A549 (cell line): ENCODE results near the gene SH3PXD2A. TPM values are rescaled to one million over a fixed set of nuclear protein-coding genes. Genes with fewer than 3 reads are reported as not detected.

ENCODE experiments used
- ATAC-seq, 2 experiments: fragments of 200-7000 bp in 1 of 2; fragments of >200 bp in 1 of 2; cut with Nextera tagmentation in 1 of 2; cut with Tn5 transposase in 1 of 2; 3 replicates each; pipeline versions ENCODE4 v1.8.0 to v1.9.1; 2018 to 2020; ENCODE audit warnings: mild to moderate bottlenecking in 1 of 2, moderate library complexity in 1 of 2
- CTCF ChIA-PET: fragments of 300-600 bp; sonication (Branson Sonifier 250); formaldehyde crosslinking; extraction: SDS; loops from one replicate; lab custom pipeline; 2021; ENCODE audit warnings: antibody characterized with exemption, inconsistent platforms; lab: Yijun Ruan, JAX
- POLR2A ChIA-PET: fragments of 350-600 bp; formaldehyde crosslinking; extraction: SDS; loops from one replicate; lab custom pipeline; 2021; ENCODE audit warnings: antibody characterized with exemption, inconsistent platforms; lab: Yijun Ruan, JAX
- DNase-seq, 2 experiments: peaks; one replicate each; pipeline versions ENCODE4 v3.0.0 to v3.0.0-alpha.2; 2011 to 2016; ENCODE audit warnings: low read depth in 1 of 2, low spot score in 1 of 2
- FAIRE-seq: peaks from 2 replicates; lab custom pipeline; 2011; peaks lifted over from hg19 to GRCh38; lab: Jason Lieb, UNC
- H3K27ac ChIP-seq, 2 experiments: fragments of >200 bp; sonication (Bioruptor Twin); formaldehyde crosslinking; 3 replicates each; pipeline ENCODE4 v1.5.1; 2016 to 2017
- H3K4me1 ChIP-seq: fragments of >200 bp; sonication (Bioruptor Twin); formaldehyde crosslinking; 3 replicates; pipeline ENCODE4 v1.6.1; 2016
- H3K4me2 ChIP-seq: fragments of >200 bp; sonication (Bioruptor Twin); formaldehyde crosslinking; 3 replicates; pipeline ENCODE4 v1.6.1; 2016
- H3K4me3 ChIP-seq: fragments of >200 bp; sonication (Bioruptor Twin); formaldehyde crosslinking; 3 replicates; pipeline ENCODE4 v1.5.1; 2016
- H3K9me3 ChIP-seq: fragments of >200 bp; sonication (Bioruptor Twin); formaldehyde crosslinking; 3 replicates; pipeline ENCODE4 v1.6.1; 2016
- EHMT2 ChIP-seq: fragments of 200-600 bp; sonication (generic); IDR thresholded peaks from 2 replicates; pipeline ENCODE4 v1.6.1; 2016; ENCODE audit warnings: antibody characterized with exemption, low read depth, mild to moderate bottlenecking, moderate library complexity
- EP300 ChIP-seq, 2 experiments: fragments of >200 bp; sonication (Bioruptor Twin); formaldehyde crosslinking; IDR thresholded peaks; 2 replicates in 1 of 2; 3 replicates in 1 of 2; pipeline ENCODE4 v1.6.1; 2016 to 2017
- ESRRA ChIP-seq: fragments of 150-350 bp; IDR thresholded peaks from 2 replicates; pipeline ENCODE4 v1.6.1; 2014; ENCODE audit warnings: mild to moderate bottlenecking, low read length, borderline replicate concordance
- FOSB ChIP-seq: fragments of 250-450 bp; sonication (Bioruptor Pico); IDR thresholded peaks from 2 replicates; pipeline ENCODE4 v1.5.0; 2020; ENCODE audit warnings: mild to moderate bottlenecking, moderate library complexity
- GATA3 ChIP-seq: IDR thresholded peaks from 2 replicates; pipeline ENCODE4 v1.6.1; 2012; ENCODE audit warnings: borderline replicate concordance
- HOXA7 ChIP-seq: fragments of 250-450 bp; sonication (Bioruptor Pico); IDR thresholded peaks from 2 replicates; pipeline ENCODE4 v1.5.0; 2020; ENCODE audit warnings: mild to moderate bottlenecking, moderate library complexity
- HOXB5 ChIP-seq: fragments of 250-450 bp; sonication (Bioruptor Pico); IDR thresholded peaks from 2 replicates; pipeline ENCODE4 v1.5.0; 2020; ENCODE audit warnings: mild to moderate bottlenecking, moderate library complexity
- JUNB ChIP-seq: fragments of >200 bp; sonication (Bioruptor Twin); formaldehyde crosslinking; IDR thresholded peaks from 2 replicates; pipeline ENCODE4 v1.6.1; 2016
- MAFK ChIP-seq: fragments of 450-650 bp; IDR thresholded peaks from 2 replicates; pipeline ENCODE4 v1.6.1; 2014; ENCODE audit not compliant: partially characterized antibody
- POLR2A ChIP-seq: IDR thresholded peaks from 2 replicates; pipeline ENCODE4 v1.6.1; 2012; ENCODE audit warnings: mild to moderate bottlenecking, low read length
- RFX5 ChIP-seq: fragments of 450-650 bp; IDR thresholded peaks from 2 replicates; pipeline ENCODE4 v1.7.1; 2014; ENCODE audit warnings: antibody characterized with exemption, mild to moderate bottlenecking, moderate library complexity
- RNF2 ChIP-seq: fragments of 200-600 bp; sonication (generic); IDR thresholded peaks from 2 replicates; pipeline ENCODE4 v1.6.1; 2016; ENCODE audit warnings: low read depth, mild to moderate bottlenecking, antibody characterized with exemption, moderate library complexity, borderline replicate concordance
- TP53 ChIP-seq: fragments of 250-450 bp; sonication (Bioruptor Pico); IDR thresholded peaks from 2 replicates; pipeline ENCODE4 v1.5.0; 2021; ENCODE audit warnings: mild to moderate bottlenecking, moderate library complexity
- WGBS: methylation state at CpG from one replicate; pipeline ENCODE4 v1.1.6; 2017; ENCODE audit errors: missing lambda C conversion rate; 5-methylcytosine and 5-hydroxymethylcytosine counted together
- polyA plus RNA-seq, 4 experiments: library from polyadenylated mRNA; depleted of rRNA in 3 of 4; stranded (reverse); fragments of >200 nt; fragmentation: RNase III in 1 of 4; extraction: RNeasy Plus Mini Kit Qiagen cat#74134 plus additional on column Dnase treatment in 1 of 4; gene quantifications; 2 replicates in 3 of 4; 3 replicates in 1 of 4; pipeline ENCODE4 v1.2.3, GENCODE V29; 2011 to 2017
- TF ChIP-seq, protein P1 (sequence below): fragments of 150-350 bp; IDR thresholded peaks from 2 replicates; pipeline ENCODE4 v1.6.1; 2014; ENCODE audit warnings: low read depth, mild to moderate bottlenecking, low read length
- TF ChIP-seq, protein P2 (sequence below): fragments of 450-650 bp; IDR thresholded peaks from 2 replicates; pipeline ENCODE4 v1.6.1; 2014; ENCODE audit warnings: antibody characterized with exemption
- TF ChIP-seq, protein P3 (sequence below): fragments of 250-450 bp; sonication (Bioruptor Pico); IDR thresholded peaks from 2 replicates; pipeline ENCODE4 v1.5.0; 2021; ENCODE audit warnings: mild to moderate bottlenecking, moderate library complexity, borderline replicate concordance
- TF ChIP-seq, protein P4 (sequence below): fragments of 200-600 bp; sonication (generic); IDR thresholded peaks from 2 replicates; pipeline ENCODE4 v1.6.1; 2016; ENCODE audit warnings: antibody characterized with exemption, mild to moderate bottlenecking, moderate library complexity

Gene SH3PXD2A
- polyA plus RNA-seq, 2 of the 4 experiments (the other 2 are of a cell fraction), result 2.4 to 3.9 TPM

DNA sequence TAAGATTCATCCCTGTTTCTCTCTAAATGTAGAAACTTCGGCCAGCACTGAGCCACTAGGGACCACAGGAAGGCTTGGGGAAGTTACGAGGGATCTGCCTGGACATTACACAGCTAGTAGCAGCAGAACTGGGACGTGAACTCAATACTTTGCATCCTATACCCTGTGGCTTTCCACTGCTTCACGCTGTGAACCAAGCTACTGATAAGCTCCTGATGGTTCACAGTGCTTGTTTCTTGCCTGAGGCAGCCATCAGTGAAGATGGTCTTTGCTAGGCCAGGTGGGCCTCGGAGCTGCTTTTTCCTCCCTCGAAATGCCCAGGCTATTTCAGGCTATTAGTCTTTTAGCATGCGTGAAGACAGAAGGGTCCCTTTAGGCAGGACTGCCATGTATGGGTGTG lies 132.7 kb downstream of the SH3PXD2A start:
- TF ChIP-seq TP53 (no peak), EP300 (IDR thresholded peaks at IDR 0.05) (no peak), ESRRA (no peak), FOSB (CRISPR knock-in tag) (no peak), RNF2 (no peak), HOXA7 (CRISPR knock-in tag) (no peak), POLR2A (no peak), GATA3 (no peak), RFX5 (no peak), EHMT2 (no peak)
- TF ChIP-seq, protein P1, sequence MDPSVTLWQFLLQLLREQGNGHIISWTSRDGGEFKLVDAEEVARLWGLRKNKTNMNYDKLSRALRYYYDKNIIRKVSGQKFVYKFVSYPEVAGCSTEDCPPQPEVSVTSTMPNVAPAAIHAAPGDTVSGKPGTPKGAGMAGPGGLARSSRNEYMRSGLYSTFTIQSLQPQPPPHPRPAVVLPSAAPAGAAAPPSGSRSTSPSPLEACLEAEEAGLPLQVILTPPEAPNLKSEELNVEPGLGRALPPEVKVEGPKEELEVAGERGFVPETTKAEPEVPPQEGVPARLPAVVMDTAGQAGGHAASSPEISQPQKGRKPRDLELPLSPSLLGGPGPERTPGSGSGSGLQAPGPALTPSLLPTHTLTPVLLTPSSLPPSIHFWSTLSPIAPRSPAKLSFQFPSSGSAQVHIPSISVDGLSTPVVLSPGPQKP, result no peak
- TF ChIP-seq, protein P2, sequence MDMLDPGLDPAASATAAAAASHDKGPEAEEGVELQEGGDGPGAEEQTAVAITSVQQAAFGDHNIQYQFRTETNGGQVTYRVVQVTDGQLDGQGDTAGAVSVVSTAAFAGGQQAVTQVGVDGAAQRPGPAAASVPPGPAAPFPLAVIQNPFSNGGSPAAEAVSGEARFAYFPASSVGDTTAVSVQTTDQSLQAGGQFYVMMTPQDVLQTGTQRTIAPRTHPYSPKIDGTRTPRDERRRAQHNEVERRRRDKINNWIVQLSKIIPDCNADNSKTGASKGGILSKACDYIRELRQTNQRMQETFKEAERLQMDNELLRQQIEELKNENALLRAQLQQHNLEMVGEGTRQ, result no peak
- TF ChIP-seq, protein P3, sequence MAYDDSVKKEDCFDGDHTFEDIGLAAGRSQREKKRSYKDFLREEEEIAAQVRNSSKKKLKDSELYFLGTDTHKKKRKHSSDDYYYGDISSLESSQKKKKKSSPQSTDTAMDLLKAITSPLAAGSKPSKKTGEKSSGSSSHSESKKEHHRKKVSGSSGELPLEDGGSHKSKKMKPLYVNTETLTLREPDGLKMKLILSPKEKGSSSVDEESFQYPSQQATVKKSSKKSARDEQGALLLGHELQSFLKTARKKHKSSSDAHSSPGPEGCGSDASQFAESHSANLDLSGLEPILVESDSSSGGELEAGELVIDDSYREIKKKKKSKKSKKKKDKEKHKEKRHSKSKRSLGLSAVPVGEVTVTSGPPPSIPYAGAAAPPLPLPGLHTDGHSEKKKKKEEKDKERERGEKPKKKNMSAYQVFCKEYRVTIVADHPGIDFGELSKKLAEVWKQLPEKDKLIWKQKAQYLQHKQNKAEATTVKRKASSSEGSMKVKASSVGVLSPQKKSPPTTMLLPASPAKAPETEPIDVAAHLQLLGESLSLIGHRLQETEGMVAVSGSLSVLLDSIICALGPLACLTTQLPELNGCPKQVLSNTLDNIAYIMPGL (CRISPR knock-in tag), result no peak
- TF ChIP-seq, all 56 proteins: peak for 0
- ATAC-seq (no peak), DNase-seq (no peak), FAIRE-seq (no peak)
- H3K4me1 ChIP-seq, result peaks cover 1% of the 10 kb centered on the region; the same call in 1 of the 3 replicates
- ChIA-PET CTCF (interaction anchor here (1.0 to 4.9 kb wide), 5 partner anchors 11 to 167 kb away, joined by 3 to 44 read pairs (median 5); partner anchors contain the start of gene SH3PXD2A), POLR2A (no interaction called here)
- H3K4me3 ChIP-seq, result no peak overlapping the region
- 77% methylated on average over 7 of the region's 7 CpGs for WGBS
- no peaks in the 10 kb centered on the region for H3K9me3 ChIP-seq
- no peak overlapping the region for H3K27ac ChIP-seq
- no peak overlapping the region for H3K4me2 ChIP-seq

DNA sequence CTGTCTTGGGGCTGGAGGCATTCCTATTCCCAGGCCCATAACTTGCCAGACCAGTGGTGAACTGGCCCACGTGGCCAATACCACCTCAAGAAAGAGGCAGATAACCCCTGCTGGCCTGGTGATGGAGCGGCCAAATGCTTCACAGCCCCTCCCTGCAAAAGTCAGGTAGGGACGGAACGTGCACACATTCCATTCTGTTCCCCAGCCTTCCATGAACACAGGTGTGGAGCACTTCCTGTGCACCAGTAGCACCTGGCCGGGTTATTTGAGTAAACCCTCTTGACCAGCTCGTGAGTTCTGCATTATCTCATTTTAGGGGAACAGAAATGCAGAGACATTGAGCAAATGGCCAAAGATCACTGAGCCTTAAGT lies 134.4 kb downstream of the SH3PXD2A start:
- ChIA-PET CTCF (interaction anchor here (0.8 to 4.9 kb wide), 5 partner anchors 9 to 164 kb away, joined by 3 to 44 read pairs (median 5); partner anchors contain the start of gene SH3PXD2A), POLR2A (no interaction called here)
- no peak for ATAC-seq
- Histone ChIP-seq H3K4me3 (no peak overlapping the region), H3K27ac (no peak overlapping the region), H3K9me3 (no peaks in the 10 kb centered on the region), H3K4me2 (no peak overlapping the region), H3K4me1 (peaks cover 6% of the 10 kb centered on the region; the same call in 1 of the 3 replicates)
- no peak for DNase-seq
- TF ChIP-seq EP300 (IDR thresholded peaks at IDR 0.05) (no peak), POLR2A (no peak), EHMT2 (no peak), JUNB (no peak), HOXB5 (CRISPR knock-in tag) (no peak), FOSB (CRISPR knock-in tag) (no peak), MAFK (no peak)
- TF ChIP-seq, protein P4, sequence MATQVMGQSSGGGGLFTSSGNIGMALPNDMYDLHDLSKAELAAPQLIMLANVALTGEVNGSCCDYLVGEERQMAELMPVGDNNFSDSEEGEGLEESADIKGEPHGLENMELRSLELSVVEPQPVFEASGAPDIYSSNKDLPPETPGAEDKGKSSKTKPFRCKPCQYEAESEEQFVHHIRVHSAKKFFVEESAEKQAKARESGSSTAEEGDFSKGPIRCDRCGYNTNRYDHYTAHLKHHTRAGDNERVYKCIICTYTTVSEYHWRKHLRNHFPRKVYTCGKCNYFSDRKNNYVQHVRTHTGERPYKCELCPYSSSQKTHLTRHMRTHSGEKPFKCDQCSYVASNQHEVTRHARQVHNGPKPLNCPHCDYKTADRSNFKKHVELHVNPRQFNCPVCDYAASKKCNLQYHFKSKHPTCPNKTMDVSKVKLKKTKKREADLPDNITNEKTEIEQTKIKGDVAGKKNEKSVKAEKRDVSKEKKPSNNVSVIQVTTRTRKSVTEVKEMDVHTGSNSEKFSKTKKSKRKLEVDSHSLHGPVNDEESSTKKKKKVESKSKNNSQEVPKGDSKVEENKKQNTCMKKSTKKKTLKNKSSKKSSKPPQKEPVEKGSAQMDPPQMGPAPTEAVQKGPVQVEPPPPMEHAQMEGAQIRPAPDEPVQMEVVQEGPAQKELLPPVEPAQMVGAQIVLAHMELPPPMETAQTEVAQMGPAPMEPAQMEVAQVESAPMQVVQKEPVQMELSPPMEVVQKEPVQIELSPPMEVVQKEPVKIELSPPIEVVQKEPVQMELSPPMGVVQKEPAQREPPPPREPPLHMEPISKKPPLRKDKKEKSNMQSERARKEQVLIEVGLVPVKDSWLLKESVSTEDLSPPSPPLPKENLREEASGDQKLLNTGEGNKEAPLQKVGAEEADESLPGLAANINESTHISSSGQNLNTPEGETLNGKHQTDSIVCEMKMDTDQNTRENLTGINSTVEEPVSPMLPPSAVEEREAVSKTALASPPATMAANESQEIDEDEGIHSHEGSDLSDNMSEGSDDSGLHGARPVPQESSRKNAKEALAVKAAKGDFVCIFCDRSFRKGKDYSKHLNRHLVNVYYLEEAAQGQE, result no peak
- no peak for FAIRE-seq
- 85% methylated on average over 6 of the region's 6 CpGs for WGBS
